ENCODE measurements around the gene MAD1L1.

The MAD1L1 gene

GRCh38 chr7:2053395-2053794, 179.3 kb downstream of the MAD1L1 start:
- no peak overlapping the region for H3K27ac ChIP-seq
- H3K4me3 ChIP-seq: no peak overlapping the region
- TF ChIP-seq POLR2AphosphoS5 (IDR thresholded peaks at IDR 0.05; ENCODE audit: borderline replicate concordance, low read depth, low read length): no peak
- H3K9me3 ChIP-seq (ENCODE audit: low read depth, low read length): no peaks in the 10 kb centered on the region
- no peak for DNase-seq (ENCODE audit: low read depth, low spot score)
- H3K36me3 ChIP-seq (ENCODE audit: insufficient read depth, low read length): no peaks in the 10 kb centered on the region
- no peak overlapping the region for H3K9ac ChIP-seq (ENCODE audit: insufficient read length)

GRCh38 chr7:2052657-2053048, 180.1 kb downstream of the MAD1L1 start:
- TF ChIP-seq FOXP2 (optimal IDR thresholded peaks at IDR 0.05; ENCODE audit: control extremely low read depth, extremely low read length, insufficient read depth) (no peak), EZH2 (IDR thresholded peaks at IDR 0.05) (no peak), POLR2AphosphoS5 (IDR thresholded peaks at IDR 0.05; ENCODE audit: borderline replicate concordance, low read depth, low read length) (no peak)
- no peaks in the 10 kb centered on the region for H3K36me3 ChIP-seq (ENCODE audit: insufficient read depth, low read length)
- no peak overlapping the region for H3K9ac ChIP-seq (ENCODE audit: insufficient read length)
- H3K4me3 ChIP-seq: no peak overlapping the region
- no peak overlapping the region for H3K27ac ChIP-seq
- no peak for DNase-seq (ENCODE audit: low read depth, low spot score)
- H3K9me3 ChIP-seq (ENCODE audit: low read depth, low read length): no peaks in the 10 kb centered on the region

- Histone ChIP-seq H3K9ac (ENCODE audit: insufficient read length) (no peak overlapping the region), H3K36me3 (ENCODE audit: insufficient read depth, low read length) (no peaks in the 10 kb centered on the region), H3K27ac (no peak overlapping the region), H3K4me3 (no peak overlapping the region), H3K9me3 (ENCODE audit: low read depth, low read length) (no peaks in the 10 kb centered on the region)
- TF ChIP-seq FOXP2 (optimal IDR thresholded peaks at IDR 0.05; ENCODE audit: control extremely low read depth, extremely low read length, insufficient read depth) (no peak), EZH2 (IDR thresholded peaks at IDR 0.05) (no peak), POLR2AphosphoS5 (IDR thresholded peaks at IDR 0.05; ENCODE audit: borderline replicate concordance, low read depth, low read length) (no peak)
- DNase-seq (ENCODE audit: low read depth, low spot score): no peak
Observed at GRCh38 chr7:2051707-2052656, 180.8 kb downstream of the MAD1L1 start.

GRCh38 chr7:2050511-2050866, 182.3 kb downstream of the MAD1L1 start:
- DNase-seq (ENCODE audit: low read depth, low spot score): no peak
- Histone ChIP-seq H3K36me3 (ENCODE audit: insufficient read depth, low read length) (no peaks in the 10 kb centered on the region), H3K27ac (no peak overlapping the region), H3K9me3 (ENCODE audit: low read depth, low read length) (no peaks in the 10 kb centered on the region), H3K4me3 (no peak overlapping the region), H3K9ac (ENCODE audit: insufficient read length) (no peak overlapping the region)
- TF ChIP-seq FOXP2 (optimal IDR thresholded peaks at IDR 0.05; ENCODE audit: control extremely low read depth, extremely low read length, insufficient read depth) (no peak), POLR2AphosphoS5 (IDR thresholded peaks at IDR 0.05; ENCODE audit: borderline replicate concordance, low read depth, low read length) (no peak), EZH2 (IDR thresholded peaks at IDR 0.05) (no peak)

- H3K4me3 ChIP-seq: no peak overlapping the region
- H3K27ac ChIP-seq: no peak overlapping the region
- DNase-seq (ENCODE audit: low read depth, low spot score): no peak
- no peaks in the 10 kb centered on the region for H3K36me3 ChIP-seq (ENCODE audit: insufficient read depth, low read length)
- TF ChIP-seq FOXP2 (optimal IDR thresholded peaks at IDR 0.05; ENCODE audit: control extremely low read depth, extremely low read length, insufficient read depth) (no peak), EZH2 (IDR thresholded peaks at IDR 0.05) (no peak), POLR2AphosphoS5 (IDR thresholded peaks at IDR 0.05; ENCODE audit: borderline replicate concordance, low read depth, low read length) (no peak)
- no peaks in the 10 kb centered on the region for H3K9me3 ChIP-seq (ENCODE audit: low read depth, low read length)
- no peak overlapping the region for H3K9ac ChIP-seq (ENCODE audit: insufficient read length)
Observed at GRCh38 chr7:2049782-2050510, 182.8 kb downstream of the MAD1L1 start.

- Histone ChIP-seq H3K27ac (no peak overlapping the region), H3K36me3 (ENCODE audit: insufficient read depth, low read length) (no peaks in the 10 kb centered on the region), H3K9me3 (ENCODE audit: low read depth, low read length) (no peaks in the 10 kb centered on the region), H3K9ac (ENCODE audit: insufficient read length) (no peak overlapping the region), H3K4me3 (no peak overlapping the region)
- no peak for DNase-seq (ENCODE audit: low read depth, low spot score)
- no peak for TF ChIP-seq FOXP2 (optimal IDR thresholded peaks at IDR 0.05; ENCODE audit: control extremely low read depth, extremely low read length, insufficient read depth)
- TF ChIP-seq POLR2AphosphoS5 (IDR thresholded peaks at IDR 0.05; ENCODE audit: borderline replicate concordance, low read depth, low read length): no peak
- TF ChIP-seq EZH2 (IDR thresholded peaks at IDR 0.05): no peak
Observed at GRCh38 chr7:2049111-2049781, 183.5 kb downstream of the MAD1L1 start.

GRCh38 chr7:2048531-2048930, 184.2 kb downstream of the MAD1L1 start:
- Histone ChIP-seq H3K36me3 (ENCODE audit: insufficient read depth, low read length) (no peaks in the 10 kb centered on the region), H3K4me3 (no peak overlapping the region), H3K9me3 (ENCODE audit: low read depth, low read length) (no peaks in the 10 kb centered on the region), H3K27ac (no peak overlapping the region), H3K9ac (ENCODE audit: insufficient read length) (no peak overlapping the region)
- TF ChIP-seq EZH2 (IDR thresholded peaks at IDR 0.05) (no peak), FOXP2 (optimal IDR thresholded peaks at IDR 0.05; ENCODE audit: control extremely low read depth, extremely low read length, insufficient read depth) (no peak), POLR2AphosphoS5 (IDR thresholded peaks at IDR 0.05; ENCODE audit: borderline replicate concordance, low read depth, low read length) (no peak)
- DNase-seq (ENCODE audit: low read depth, low spot score): no peak

- no peak for DNase-seq (ENCODE audit: low read depth, low spot score)
- Histone ChIP-seq H3K36me3 (ENCODE audit: insufficient read depth, low read length) (peaks cover 2% of the 10 kb centered on the region; the same call in 1 of the 2 replicates), H3K9ac (ENCODE audit: insufficient read length) (no peak overlapping the region), H3K4me3 (no peak overlapping the region), H3K27ac (no peak overlapping the region), H3K9me3 (ENCODE audit: low read depth, low read length) (no peaks in the 10 kb centered on the region)
- TF ChIP-seq FOXP2 (optimal IDR thresholded peaks at IDR 0.05; ENCODE audit: control extremely low read depth, extremely low read length, insufficient read depth): no peak
- no peak for TF ChIP-seq POLR2AphosphoS5 (IDR thresholded peaks at IDR 0.05; ENCODE audit: borderline replicate concordance, low read depth, low read length)
- no peak for TF ChIP-seq EZH2 (IDR thresholded peaks at IDR 0.05)
Observed at GRCh38 chr7:2048006-2048405, 184.7 kb downstream of the MAD1L1 start.
